Measurements from ENCODE around the gene PTPN11.
"Not testable (repeated sequence)": the region's sequence is repeated elsewhere in the genome, so short reads cannot be mapped to it uniquely, and the experiment has no call there.

Gene PTPN11

GRCh38 chr12:112409906-112410244, 8.9 kb upstream of the PTPN11 start:
- no peak for DNase-seq

- no peak for DNase-seq
Measured at GRCh38 chr12:112413855-112414625, 4.7 kb upstream of the PTPN11 start.

DNA sequence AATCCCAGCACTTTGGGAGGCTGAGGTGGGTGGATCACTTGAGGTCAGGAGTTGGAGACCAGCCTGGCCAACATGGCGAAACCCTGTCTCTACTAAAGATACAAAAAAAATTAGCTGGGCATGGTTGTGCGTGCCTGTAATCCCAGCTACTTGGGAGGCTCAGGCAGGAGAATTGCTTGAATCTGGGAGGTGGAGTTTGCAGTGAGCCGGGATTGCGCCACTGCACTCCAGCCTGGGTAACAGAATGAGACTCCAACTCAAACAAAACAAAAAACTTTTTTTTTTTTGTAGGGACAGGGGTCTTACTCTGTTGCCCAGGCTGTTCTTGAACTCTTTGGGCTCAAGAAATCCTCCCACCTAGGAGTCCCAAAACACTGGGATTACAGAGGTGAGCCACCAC, 3.3 kb upstream of the PTPN11 start:
- not testable (repeated sequence) for DNase-seq

GRCh38 chr12:112418273-112418607, 507 bp upstream of the PTPN11 start:
- no peak for DNase-seq

- no peak for DNase-seq
Measured at GRCh38 chr12:112419297-112420133, 768 bp downstream of the PTPN11 start.

DNA sequence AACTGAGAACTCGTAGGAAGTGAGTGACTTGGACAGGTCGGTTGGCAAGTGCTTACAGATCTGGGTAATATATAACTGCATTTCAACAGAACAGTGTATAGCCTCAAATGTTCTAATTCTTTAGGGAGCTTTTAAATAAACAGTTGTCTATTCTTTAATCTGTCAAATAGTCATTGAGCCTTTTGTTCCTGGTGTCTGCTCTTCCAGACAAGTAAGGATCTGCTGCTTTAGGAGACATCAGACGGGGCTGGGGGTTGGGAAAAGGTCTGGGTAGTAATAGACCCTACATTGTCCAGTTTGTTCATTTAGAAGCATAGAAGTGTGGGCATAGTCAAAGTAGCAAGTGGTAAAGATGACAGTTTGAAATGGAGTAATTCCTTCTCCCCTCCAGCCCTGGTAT, 2.0 kb downstream of the PTPN11 start:
- DNase-seq, result no peak

DNA sequence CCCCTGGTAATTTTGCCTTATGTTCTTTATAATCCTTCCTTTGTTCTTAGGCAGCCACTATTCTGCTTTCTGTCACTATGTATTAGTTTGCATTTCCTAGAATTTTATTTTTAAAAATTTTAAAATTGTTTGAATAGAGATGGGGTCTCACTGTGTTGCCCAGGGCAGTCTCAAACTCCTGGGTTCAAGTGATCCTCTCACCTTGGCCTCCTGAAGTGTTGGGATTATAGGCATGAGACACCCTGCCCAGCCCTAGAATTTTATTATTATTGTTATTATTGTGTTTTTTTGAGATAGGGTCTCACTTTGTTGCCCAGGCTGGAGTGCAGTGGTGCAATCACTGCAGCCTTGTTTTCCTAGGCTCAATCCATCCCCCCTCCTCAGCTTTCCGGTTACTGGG, 2.6 kb downstream of the PTPN11 start:
- no peak for DNase-seq

DNA sequence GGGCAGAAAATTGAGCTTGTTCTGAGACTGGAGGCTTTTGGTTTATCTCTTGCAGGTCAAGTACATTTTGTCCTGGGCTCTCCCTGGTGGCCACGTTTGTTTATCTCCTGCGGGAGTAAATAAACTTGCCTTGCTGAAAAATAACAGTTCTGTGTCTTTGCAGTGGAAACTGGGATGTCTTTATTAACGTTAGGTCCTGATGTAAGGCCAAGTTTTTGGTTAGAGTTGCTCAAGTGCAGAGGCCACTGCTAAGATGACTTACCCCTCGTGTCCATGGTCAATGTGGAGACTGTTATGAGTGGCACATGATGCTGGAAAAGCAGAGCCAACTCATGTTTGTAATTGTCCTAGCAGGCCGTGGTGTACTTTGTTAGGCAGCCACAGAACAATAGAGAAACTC, 3.8 kb downstream of the PTPN11 start:
- no peak for DNase-seq

DNA sequence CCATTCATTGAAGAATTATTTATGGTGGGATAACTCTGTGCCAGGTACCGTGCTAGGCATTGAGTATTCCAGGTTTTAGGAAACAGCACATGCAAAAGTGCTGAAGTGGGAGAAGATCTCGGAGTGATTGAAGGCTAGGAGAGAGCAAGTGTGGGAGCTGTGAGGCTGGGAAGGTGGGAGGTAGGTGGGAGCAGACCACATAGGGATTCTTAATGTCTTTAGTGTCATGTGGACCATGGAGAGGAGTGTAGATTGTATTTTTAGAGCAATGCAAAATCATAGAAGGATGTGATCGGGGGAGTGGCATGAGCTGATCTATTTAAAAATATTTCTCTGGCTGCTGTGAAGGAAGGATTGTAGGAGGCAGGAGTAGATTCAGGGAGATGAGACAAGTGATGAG, 5.4 kb downstream of the PTPN11 start:
- no peak for DNase-seq

GRCh38 chr12:112425582-112426382, 7.0 kb downstream of the PTPN11 start:
- DNase-seq, result no peak

DNA sequence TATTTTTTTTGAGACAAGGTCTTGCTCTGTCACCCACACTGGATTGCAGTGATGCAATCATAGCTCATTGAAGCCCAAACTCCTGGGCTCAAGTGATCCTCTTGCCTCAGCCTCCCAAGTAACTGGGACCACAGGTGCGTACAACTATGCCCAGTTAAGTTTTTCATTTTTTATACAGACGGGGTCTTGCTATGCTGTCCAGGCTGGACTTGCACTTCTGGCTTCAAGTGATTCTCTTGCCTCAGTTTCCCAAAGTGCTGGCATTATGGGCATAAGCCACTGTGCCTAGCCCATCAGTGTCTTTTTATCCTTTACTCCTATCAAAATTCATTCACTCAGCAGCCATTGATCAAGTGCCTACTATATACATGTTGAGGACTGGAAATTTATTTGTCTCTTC, 9.0 kb downstream of the PTPN11 start:
- DNase-seq, result no peak

DNA sequence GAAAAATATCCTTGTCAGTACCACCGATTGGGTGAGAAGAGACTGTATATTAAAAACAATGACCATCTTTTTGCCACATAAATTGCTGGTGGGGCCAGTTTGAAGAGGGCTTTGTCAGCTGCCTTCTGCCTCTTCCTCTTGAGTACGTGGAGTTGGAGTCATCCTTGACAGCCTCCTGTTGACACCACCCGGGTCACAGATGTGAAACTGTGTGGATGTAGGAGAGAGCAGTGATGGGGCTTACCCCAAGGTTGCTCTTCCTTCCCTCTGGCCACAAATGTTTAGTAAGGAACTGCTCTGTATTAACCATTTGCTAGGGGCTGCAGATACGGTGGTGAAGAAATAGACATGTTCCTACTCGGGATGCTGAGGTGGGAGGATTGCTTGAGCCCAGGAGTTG, 12.2 kb downstream of the PTPN11 start:
- DNase-seq, result no peak

- no peak for DNase-seq
Measured at GRCh38 chr12:112431965-112432364, 13.2 kb downstream of the PTPN11 start.

GRCh38 chr12:112433551-112433950, 14.8 kb downstream of the PTPN11 start:
- DNase-seq, result no peak

- not testable (repeated sequence) for DNase-seq
Measured at GRCh38 chr12:112438645-112439044, 19.9 kb downstream of the PTPN11 start.

DNA sequence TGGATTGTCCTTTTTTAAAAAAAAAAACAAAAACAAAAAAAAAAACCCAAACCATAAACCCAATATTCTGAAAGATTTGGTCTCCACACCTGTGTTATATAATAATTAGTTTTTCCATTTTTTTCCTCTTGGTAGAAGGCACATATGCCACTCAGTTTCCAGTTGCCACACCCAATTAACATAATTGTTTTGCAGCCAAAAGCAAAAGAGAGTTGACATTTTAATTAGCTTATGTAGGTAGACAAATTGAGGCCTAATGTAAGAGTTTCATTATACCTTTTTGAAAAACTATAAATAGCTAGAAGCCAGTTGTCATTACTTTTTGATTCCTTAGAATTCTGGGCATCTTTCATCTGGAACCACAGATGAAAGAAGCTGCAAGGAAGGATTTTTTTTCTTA, 21.0 kb downstream of the PTPN11 start:
- peak; percentile 4 for DNase-seq

GRCh38 chr12:112440653-112441052, 21.9 kb downstream of the PTPN11 start:
- DNase-seq, result not testable (repeated sequence)

GRCh38 chr12:112443916-112444315, 25.2 kb downstream of the PTPN11 start:
- no peak for DNase-seq

DNA sequence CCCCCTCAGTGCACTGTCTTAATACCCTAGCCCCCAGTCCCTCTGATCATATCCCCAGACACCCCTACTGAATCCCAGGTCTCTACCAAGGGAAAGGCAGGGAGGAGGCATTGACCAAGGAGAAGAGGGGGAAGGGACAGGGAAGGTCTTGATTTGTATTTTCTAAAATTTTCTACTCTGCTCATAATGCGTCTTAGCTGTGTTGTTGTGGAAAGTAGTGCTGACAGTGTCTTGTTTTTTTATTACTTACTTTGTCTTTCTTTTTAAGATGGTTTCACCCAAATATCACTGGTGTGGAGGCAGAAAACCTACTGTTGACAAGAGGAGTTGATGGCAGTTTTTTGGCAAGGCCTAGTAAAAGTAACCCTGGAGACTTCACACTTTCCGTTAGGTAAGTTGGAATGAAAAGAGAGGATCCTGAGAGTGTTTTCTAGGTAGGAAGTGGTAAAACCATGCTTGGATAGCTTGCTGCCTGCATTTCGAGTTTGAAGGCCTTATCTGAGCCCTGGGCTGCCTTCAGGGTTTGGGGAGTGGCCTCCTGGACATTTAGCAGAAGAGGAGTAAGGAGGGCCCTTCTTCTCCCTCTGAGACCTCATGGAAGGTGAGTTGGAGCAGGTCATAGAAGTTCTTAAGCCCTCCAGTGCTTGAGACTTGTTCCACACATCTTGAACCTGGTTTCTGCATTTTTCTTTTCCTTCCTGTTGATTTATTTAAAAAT, 27.4 kb downstream of the PTPN11 start:
- no peak for DNase-seq

DNA sequence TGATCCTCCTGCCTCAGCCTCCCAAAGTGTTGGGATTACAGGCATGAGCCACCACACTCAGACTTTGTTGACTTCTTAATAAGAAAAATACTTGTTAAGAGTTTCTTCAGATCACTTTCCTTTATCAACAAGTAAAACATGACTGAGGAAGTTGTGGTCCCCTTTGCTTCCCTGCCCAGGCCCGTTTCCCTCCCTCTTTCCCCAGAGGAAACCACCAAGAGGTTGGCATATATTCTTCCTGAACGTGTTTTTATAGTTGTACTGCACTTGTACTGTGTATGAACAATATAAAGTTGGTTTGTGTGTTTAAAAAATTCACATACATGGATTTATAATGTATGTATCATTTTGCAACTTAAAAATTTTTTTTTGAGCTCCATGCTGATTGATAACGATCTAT, 28.4 kb downstream of the PTPN11 start:
- no peak for DNase-seq

- not testable (repeated sequence) for DNase-seq
Measured at GRCh38 chr12:112448165-112448564, 29.4 kb downstream of the PTPN11 start.

GRCh38 chr12:112450725-112451124, 32.0 kb downstream of the PTPN11 start:
- DNase-seq, result no peak

- DNase-seq, result no peak
Measured at GRCh38 chr12:112456029-112456428, 37.3 kb downstream of the PTPN11 start.

Data from NCI-H1105 treated with DMSO at 0.1 percent for 48 hours (cell line).